Stomach (tissue), 4 donors: Measurements from ENCODE around the gene N4BP3.

Source experiments
- EP300 ChIP-seq: sonication (generic); formaldehyde crosslinking; IDR thresholded peaks from one replicate; pipeline ENCODE4 v1.6.1; 2017; ENCODE audit warnings: antibody characterized with exemption
- POLR2A ChIP-seq, 4 donors: fragments of 450-650 bp; IDR thresholded peaks; one replicate each; pipeline ENCODE4 v1.6.1; 2016; ENCODE audit warnings: antibody characterized with exemption in 4 of 4, control low read depth in 2 of 4, mild to moderate bottlenecking in 1 of 4, moderate library complexity in 1 of 4
- POLR2AphosphoS5 ChIP-seq, 3 donors: sonication (generic); formaldehyde crosslinking; IDR thresholded peaks; one replicate each; pipeline ENCODE4 v1.6.1; 2016; ENCODE audit warnings: antibody characterized with exemption in 3 of 3
- TF ChIP-seq, protein P1 (sequence below), 7 experiments: fragments of 450-650 bp in 4 of 7; fragments of 200-600 bp in 3 of 7; sonication (generic) in 3 of 7; IDR thresholded peaks; one replicate each; pipeline ENCODE4 v1.5.1; 2016 to 2019; ENCODE audit warnings: antibody characterized with exemption in 7 of 7, control low read depth in 2 of 7, mild to moderate bottlenecking in 1 of 7

DNA sequence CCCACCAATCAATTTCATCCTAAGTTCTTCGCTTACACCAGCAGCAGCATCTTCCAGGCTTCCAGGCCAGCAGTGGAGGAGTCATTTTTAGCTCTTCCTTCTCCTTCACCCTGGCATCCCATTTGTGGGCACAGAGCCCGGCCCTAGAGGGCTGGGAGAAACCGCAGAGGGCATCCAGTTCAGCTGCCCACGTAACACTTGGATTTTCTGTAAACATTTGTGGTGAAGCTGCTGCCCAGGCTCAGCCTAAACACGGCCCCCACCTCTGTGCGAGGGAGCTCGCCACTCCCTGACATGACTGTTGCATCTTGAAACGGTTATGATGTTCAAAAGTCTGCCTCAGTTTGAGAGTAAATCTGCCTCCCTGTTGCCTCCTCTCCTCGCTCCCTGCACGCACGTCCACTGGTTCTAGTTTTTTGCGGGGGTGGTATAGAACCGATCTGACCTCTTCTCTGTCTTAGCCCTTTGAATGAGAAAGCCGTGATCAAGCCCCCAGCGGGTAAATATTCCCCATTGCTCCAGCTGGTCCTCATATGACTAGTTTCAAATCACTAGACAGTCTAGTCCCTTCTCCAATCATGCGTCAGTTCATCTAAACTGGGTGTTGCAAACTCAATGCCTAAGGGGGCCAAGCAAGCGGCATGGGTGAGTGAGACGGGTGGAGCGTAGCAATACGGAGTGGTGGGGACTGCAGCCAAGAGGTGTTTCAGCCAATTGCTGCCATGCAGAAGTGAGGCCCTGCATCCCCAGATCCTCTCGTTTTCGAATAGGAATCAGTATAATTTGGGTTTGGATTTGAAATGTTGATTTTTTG, 34.9 kb upstream of the N4BP3 start:
- no peak for TF ChIP-seq EP300
- TF ChIP-seq, protein P1, sequence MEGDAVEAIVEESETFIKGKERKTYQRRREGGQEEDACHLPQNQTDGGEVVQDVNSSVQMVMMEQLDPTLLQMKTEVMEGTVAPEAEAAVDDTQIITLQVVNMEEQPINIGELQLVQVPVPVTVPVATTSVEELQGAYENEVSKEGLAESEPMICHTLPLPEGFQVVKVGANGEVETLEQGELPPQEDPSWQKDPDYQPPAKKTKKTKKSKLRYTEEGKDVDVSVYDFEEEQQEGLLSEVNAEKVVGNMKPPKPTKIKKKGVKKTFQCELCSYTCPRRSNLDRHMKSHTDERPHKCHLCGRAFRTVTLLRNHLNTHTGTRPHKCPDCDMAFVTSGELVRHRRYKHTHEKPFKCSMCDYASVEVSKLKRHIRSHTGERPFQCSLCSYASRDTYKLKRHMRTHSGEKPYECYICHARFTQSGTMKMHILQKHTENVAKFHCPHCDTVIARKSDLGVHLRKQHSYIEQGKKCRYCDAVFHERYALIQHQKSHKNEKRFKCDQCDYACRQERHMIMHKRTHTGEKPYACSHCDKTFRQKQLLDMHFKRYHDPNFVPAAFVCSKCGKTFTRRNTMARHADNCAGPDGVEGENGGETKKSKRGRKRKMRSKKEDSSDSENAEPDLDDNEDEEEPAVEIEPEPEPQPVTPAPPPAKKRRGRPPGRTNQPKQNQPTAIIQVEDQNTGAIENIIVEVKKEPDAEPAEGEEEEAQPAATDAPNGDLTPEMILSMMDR (IDR thresholded peaks at IDR 0.05): no peak
- TF ChIP-seq POLR2AphosphoS5 (IDR thresholded peaks at IDR 0.05): no peak
- no peak for TF ChIP-seq POLR2A (IDR thresholded peaks at IDR 0.05)
